ENCODE data around the gene ADRM1.

Gene ADRM1

DNA sequence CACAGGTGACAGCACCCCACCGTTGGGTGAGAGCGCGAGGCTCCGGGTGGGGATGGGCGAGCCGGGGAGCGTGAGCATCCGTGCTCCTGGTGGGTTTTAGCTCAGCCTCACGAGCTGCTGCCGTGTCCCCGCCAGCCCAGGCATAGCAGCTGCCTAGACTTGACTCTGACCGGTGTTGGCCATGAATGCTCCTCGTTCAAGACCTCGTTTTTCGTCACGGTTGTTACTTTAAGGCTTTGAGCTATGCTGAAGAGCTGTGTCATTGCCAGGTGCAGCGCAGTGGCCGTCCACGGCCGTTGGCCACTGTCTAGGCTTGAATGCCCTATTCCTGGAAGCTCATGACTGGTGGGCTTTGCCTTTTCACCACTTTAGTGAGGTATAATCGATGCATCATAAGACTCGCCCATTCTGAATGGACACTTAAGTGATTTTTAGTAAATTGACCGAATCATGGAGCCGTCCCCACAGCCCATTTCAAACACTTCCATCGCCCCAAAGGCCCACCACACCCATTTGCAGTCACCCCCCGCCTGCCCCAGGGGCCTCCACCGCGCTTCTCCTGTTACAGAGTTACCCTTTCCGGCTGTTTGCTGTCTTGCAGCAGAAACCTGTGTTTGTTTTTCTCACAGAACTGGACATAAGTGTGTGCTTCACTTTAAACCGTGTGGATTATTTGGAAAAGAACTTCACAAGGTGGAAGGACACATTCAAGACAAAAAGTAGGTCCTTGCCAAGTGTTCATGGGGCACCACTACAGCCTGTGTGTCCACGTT is 21.4 kb upstream of the ADRM1 start:
- DNase-seq, result no peak

DNA sequence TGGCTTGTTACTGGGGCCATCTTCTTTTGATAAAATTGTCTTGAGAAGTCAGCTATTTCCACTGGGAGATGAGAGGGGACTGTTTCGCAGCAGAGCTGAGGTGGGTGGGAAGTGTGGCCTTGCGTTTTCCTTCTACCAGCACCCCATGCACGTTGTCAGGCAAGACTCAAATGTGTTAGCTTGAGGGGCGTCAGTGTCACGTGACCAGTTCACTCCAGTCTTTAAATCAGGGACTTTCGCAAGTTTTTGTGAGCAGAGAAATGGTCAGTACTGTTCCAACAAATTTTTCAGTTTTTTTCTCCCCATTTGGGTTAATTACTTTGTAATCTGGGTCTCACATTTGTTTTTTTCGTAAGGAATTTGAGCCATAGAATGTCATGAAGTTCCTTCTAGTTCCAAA is 20.7 kb upstream of the ADRM1 start:
- DNase-seq, result no peak

DNA sequence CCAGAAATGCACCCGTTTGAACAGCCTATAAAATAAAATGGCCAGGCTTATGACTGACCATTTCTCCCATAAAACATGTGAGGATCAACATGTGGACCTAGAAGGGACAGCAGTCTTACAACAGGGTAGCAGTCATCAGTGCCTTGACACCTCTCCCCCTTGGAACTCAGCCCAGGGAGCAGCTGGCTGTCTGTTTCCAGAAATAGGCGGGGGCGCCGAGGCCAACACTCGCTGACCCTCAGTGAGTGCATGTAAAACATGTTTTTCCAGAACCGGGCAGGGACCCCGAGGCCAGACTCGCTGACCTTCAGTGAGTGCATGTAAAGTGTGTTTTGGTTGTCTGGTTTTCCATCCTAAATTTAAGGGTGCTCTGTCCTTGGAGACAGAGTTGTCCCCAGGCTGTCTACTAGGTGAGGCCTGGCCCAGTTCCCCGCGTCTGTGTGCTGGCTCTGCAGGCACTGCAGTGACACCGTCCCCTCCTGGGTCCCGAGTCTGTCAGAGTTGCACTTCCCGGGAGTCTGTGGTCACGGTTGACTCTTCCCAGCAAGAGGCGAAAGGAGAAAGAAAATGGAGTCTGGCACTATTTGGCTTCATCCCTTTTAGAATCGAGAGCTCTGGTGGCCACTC is 19.8 kb upstream of the ADRM1 start:
- no peak for DNase-seq

DNA sequence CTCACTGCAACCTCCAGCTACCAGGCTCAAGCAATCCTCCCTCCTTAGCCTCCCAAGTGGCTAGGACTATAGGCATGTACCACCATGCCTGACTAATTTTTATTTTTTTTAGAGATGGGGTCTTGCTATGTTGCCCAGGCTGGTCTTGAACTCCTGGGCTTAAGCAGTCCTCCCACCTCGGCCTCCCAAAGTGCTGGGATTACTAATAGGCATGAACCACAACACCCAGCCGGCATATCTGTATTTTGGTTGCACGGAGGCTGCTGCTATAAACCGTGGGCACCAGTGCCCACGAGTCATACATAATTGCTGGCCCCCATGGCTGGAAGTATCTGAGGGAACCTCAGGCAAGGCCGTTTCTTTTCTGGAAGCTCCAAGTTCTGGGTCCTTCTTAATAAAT is 18.3 kb upstream of the ADRM1 start:
- no peak for DNase-seq

DNA sequence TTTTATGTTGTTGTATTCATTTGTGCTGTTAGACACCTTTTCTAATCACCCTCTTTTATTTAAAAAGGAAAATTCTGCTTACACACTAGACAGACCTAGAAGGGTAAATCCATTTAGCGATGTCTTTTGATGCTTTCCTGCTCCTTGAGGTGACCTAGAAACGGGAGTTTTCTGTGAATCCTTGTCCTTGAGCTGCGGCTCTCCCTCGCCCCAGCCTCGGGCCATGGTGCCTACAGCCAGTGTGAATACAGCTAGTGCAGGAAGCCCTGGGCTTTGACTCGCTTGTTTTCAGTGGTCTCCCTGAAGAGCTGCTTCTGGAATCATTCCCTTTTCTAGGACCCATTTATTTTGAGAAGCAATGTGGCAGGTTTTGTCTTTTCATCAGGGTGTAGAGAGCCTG is 17.6 kb upstream of the ADRM1 start:
- no peak for DNase-seq

DNA sequence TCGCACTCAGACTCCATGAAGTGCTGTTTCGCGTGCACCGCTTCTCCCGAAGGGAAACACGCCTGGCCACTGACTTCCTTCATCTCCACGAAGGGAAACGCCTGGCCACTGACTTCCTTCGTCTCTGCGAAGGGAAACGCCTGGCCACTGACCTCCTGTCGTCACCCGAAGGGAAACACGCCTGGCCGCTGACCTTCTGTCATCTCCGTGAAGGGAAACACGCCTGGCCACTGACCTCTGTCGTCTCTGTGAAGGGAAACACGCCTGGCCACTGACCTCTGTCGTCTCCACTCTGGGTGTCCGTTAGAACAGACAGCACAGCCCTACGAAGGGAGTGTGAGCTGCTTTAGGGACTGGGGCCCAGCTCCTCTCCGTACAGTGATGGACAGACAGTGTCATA is 17.1 kb upstream of the ADRM1 start:
- DNase-seq, result no peak

DNA sequence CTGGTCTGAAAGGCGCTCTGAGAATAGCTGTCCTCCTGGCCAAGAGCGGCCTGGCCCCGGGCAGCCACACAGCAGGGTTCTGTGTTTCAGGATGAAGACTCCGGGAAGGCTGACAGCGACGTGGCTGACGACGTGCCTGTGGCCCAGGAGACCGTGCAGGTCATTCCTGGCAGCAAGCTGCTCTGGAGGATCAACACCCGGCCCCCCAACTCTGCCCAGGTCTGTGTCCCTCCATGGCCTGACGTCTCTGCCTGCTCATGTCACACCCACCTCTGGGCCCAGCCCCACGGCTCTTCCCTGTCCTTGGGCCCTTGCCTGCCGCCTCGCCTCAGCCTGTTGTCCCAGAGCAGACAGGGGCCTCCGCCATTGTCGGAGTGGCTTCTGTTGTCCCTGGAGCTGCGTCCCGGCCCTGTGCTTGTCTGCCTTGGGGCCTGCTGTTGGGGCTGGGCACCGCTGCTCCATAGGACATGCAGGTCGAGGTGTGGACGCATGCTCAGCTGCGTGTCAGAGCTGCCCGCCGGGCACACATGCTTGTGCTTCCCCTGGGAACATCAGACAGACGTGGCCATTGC is 16.2 kb upstream of the ADRM1 start:
- no peak for DNase-seq

DNA sequence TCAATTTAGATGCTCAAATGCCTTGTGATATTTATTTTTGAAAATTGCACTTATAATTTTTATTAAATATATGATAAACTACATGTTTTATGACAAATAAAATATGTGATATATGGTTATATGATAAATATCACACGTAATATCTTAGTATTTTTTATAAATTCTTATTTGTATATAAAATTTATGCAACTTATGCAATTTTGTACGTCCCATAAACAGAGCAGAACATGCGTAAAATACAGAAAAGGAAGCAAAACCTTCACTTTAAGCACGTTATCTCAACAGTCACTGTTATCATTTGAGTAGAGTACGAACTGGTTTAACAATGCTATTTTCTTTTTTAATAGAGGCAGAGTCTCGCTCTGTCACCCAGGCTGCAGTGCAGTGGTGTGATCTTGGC is 15.7 kb upstream of the ADRM1 start:
- DNase-seq, result no peak

DNA sequence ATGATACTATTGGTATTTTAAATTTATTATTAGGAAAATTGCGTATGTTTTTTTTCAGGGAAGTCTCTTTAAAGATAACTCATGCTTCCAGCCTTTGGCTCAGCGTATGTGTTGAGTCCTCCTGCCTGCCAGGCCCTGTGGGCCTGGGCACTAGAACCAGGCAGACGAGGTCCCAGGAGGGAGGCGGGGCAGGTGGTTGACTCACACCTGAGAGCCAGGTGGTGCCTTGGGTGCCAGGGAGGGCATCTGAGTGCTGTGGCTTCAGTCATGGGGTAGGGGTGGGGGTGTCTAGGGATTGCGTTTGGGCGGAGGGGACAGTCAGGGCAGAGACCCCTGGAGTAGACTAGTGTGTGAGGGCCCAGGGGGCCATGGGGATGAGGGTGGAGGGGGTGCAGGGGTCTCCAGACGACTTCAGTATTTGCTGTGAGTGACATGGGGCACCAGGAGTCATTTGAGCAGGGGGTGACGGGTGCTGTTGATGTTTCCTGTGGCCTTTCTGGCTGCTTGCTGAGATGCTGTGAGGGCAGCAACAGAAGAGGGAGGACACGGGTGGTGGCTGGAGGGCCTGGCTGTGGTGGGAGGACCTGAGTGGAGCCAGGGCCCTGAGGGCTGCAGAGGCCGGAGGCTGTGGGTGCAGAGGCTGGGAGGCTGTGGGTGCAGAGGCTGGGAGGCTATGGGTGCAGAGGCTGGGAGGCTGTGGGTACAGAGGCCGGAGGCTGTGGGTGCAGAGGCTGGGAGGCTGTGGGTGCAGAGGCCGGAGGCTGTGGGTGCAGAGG is 14.8 kb upstream of the ADRM1 start:
- DNase-seq, result no peak

DNA sequence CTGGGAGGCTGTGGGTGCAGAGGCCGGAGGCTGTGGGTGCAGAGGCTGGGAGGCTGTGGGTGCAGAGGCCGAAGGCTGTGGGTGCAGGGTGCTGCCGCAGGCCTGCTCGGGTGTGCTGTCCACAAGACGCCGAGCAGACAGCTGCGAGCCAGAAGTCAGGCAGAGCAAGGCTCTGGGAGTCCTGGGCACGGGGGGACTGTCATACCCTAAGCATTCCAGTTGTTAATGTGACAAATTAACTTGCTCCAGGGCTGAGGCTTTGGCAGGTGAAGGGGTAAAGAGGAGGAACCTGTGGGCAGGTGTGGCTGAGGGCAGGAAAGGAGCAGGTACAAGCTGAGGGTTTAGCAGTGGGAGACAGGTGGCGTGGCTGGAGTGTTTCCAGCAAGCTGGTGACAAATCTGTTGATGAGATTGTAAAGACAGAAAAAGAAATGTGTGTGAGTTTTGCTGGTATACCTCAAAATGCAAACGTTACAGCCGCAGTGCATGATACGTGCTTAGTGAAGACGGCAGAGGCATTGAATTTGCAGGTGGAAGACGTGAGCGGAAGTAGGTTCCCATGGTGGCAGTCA is 14.2 kb upstream of the ADRM1 start:
- DNase-seq, result no peak

DNA sequence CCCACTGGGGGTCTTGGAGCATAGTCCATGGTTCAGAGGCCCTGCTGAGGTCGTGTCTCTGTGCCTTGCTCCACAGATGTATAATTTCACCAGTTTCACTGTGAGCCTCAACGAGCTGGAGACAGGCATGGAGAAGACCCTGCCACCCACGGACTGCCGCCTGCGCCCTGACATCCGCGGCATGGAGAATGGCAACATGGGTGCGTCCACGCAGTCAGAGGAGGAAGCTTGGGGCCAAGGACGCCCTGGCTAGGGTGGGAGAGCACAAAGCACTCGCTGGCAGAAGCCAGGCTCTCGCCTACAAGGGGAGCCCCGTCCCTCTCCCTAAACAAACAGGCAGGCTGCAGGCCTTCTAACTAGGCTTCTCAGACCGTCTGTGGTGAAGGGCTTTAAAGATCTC is 13.7 kb upstream of the ADRM1 start:
- no peak for DNase-seq

DNA sequence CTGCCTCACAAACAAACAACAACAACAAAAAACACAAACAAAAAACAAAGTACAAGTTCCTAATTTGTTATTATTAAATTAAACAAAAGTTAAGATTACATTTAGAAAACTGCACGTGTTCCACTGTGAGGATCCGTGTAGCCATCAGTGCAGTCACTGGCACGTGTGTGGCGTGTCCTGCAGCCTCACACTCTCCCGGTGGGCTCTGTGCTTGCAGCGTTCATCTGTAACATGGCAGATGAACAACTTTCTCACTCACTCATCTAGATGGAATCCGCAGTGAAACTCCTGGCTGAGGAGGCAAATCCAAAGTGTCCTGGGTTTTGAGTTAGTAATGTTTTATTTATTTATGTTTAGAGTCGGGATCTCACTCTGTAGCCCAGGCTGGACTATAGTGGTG is 12.9 kb upstream of the ADRM1 start:
- no peak for DNase-seq

DNA sequence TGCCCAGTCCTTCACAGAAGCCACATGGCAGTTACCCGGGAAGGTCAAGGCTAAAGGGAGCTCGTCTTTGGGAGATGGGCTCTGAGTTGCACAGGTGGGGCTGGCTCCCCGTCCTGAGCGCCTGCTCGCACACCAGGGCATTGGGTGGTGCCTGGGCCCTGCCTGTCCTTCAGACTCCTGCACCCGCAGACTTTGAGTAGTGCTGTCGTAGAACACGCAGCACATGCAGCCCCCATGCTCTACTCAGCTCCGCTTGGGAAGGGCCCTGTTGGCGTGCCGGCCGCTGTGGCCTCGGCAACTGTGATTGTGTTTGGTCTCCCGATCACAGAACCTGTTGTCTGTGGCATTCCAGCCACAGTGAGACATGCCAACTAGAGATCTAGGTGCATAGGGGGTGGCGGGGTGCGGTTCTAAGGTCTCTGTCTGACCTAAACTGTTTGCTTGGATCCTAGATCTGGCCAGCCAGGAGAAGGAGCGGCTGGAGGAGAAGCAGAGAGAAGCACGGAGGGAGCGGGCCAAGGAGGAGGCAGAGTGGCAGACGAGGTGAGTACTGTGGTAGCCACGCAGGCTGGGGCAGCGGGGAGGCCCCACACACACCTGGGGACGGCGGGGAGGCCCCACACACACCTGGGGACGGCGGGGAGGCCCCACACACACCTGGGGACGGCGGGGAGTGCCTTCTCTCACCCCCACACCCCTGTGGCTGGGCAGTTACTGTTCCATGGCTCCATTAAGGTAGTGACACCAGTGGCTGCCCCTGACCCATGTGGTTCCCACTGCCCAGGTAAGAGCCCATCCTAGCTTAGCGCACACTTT is 11.3 kb upstream of the ADRM1 start:
- DNase-seq, result no peak

DNA sequence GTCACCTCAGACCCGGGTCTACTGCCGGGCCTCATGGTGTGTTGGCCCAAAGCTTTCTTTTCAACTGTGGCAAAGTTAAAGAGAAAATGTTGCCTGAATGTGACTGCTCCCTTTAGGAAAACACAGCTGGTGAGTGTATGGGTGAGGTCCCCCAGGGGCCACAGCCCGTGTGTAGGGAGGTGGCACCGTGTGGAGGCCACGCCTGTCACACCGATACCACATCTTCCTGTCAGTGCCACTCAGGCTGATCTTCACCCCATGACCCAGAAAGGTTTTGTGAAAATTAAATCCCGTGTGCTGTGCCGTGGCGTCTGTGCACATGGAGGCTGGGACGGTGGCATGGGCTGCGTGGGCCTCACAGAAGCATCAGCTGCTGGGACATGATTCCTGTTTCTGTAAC is 10.7 kb upstream of the ADRM1 start:
- DNase-seq, result no peak

DNA sequence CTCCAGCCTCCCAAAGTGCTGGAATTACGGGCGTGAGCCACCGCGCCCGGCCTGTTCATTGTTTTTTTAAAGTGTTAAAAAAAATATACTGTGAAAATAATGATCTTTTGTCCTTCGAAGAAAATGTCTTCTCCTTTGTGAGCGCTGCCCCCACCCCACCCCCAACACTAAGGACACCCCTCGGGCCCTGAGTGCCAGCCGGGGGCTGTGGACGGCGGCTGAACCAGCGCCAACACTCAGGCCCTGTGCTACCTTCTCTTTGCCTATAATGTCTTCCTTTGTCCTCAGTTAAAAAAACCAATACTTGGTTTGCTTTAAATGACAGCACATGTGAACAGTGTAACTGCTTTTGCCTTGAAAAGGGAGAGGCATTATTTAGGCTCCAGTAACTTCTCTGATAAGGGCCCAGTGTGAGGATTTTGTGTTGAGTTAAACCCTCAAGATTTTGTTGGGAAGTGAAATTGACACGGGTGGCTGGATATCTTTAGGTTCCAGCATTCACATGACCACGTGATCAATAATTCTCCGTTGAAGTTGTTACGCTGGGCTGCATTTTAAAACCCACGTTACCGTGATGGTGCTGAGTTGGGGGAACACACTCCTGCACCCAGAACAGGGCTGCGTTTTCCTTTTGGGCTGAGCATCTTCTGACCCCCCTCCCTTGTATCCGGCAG is 9.5 kb upstream of the ADRM1 start:
- no peak for DNase-seq

DNA sequence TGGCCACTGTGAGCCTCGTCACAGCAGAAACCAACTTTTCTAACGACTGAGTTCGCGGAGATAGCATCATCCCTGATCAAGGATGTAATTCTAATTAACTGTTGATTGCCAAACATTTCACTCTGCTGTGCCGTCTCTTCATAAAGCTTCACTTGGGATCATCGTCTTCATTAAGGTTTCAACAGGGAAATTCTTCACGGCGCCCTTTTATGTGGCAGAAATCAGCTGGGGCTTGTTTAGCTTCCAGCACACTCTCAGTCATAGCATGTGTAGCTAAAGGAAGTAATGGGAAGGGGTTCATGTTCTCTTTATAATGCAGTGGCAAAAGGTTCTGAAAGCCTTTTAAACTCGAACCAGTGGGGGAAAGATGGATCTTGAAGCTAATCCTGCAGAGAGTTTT is 8.9 kb upstream of the ADRM1 start:
- no peak for DNase-seq

DNA sequence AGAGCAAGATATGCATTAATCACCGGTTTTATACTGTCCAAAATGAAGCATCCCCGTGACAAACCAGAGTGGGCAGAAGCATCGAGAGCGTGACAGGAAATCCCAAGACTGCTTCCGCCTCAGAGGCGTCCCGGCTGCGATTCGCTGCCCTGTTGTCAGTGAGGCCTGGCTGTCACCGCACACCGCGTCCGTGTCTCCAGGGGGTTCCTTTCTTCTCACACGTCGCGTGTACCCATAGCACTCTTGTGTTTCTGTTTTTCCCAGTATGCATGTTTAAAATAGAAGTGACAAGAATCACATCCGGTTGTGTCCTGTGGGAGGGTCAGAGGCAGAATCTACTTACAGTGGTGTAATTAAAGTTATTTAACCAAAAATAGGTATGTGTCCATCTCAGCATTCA is 8.3 kb upstream of the ADRM1 start:
- DNase-seq, result no peak

DNA sequence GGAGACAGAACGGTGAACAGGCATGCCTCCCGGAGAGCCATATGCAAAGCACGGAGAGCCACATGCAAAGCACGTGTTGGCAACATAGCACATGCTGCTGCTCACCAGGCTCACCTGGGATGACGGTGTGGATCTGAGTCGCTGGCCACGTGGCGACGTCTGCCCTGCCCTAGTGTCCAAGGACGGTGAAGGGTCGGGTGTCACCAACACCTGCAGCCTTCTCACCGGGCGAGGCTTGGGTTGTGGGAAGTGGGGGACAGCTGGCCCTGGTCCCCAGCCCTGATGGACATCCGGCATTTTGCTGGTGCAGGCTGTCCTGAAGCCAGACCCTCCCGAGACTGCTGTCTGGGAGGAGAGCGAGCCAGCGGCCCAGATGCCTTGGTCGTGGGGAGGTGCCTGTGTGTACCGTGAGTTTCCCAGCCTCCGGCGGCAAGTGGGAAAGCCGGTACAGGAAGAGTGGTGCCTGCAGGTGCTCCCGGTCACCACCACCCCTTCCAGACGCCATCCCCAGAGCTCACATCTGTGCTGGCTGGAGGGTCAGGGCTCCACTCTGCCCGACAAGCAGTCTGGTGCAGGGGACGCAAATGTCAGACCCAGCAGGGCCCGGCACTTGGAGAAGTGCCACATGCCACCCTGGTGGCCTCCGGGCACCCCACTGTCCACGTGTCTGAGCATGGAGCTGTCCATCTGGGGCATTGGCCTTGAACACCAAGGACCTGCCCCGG is 5.9 kb upstream of the ADRM1 start:
- no peak for DNase-seq

DNA sequence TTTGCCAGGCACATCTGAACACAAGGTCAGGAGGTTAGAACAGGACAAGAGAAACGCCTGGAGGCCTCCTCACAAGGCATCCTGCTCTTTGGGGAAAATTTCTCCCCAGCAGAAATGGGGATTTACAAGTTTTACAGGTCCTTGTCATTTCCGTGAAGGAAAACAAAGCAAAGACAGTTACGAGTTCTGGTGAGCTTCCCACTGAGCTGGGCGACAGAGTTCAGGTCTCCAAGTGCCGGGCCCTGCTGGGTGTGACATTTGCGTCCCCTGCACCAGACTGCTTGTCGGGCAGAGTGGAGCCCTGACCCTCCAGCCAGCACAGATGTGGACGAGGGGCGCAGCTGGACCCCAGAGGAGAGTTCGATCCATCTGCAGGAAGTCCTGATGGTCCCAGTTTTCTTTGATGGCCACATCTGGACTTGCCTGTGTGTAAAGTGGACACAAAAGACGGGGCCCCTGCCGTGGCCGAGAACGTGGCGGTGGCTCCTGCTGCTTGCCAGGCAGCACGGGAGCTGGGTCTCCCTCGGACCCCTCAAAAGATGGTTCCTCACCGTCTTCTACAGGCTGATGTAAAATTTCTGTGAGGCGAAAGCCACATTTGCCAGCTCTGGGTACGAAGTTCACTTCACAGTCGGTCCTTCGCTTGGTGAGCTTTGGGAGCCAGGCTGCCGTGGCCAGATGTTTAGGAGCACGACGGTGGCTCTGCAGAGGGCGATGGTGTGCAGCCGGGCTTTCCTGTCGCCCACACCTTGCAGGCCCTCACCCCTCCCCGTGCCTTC is 5.2 kb upstream of the ADRM1 start:
- no peak for DNase-seq

DNA sequence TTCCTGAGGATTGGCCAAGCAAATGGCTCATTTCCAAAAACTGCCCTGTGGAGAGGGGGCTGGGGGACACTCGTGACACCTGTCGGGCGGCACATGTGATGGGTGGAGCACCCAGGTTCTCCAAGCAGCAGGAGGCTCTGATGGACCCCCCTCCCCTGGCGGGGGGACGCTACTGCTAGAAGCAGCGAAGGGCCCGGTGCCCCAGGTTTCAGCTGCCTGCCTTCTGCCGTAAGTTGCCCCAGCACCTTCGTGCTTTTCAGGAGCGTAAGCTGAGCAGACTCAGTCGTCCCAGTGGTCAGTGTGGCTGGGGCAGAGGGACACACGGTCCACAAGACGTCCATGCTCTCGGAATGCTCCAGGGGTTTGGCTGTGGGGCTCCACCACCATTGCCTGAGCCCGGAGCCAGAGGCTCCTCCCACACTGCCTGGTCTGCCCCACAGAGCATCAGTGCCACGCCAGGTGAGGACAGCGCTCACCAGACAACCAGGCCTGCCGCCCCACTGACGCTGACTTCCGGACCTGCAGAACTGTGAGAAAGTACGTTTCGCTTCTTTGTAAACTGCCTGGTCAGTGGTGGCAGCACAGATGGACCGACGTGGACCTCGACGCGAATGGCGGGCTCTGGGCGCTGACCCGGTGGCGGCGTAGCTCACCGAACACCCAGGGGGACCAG is 4.1 kb upstream of the ADRM1 start:
- no peak for DNase-seq

Measured in fibroblast of upper back skin (primary cell).